ENCODE data around the gene SEMA4G. TPM values are rescaled to one million over a fixed set of nuclear protein-coding genes. Genes with fewer than 3 reads are reported as not detected.

The SEMA4G gene
- total and polyA plus RNA-seq, 2 of the 8 experiments (the other 6 are each of a cell fraction or from before 2014, with no cell fraction given): 7.1 to 18.2 TPM

DNA sequence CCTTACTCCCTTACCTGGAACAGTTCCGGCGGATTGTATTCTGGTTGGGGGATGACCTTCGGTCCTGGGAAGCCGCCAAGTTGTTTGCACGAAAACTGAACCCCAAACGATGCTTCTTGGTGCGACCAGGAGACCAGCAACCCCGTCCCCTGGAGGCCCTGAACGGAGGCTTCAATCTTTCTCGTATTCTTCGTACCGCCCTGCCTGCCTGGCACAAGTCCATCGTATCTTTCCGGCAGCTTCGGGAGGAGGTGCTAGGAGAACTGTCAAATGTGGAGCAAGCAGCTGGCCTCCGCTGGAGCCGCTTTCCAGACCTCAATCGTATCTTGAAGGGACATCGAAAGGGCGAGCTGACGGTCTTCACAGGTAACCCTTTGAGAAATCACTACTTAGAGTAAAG, 19.8 kb downstream of the SEMA4G start:
- Histone ChIP-seq H2AFZ (ENCODE audit: low read length) (no peak overlapping the region), H3K23me2 (ENCODE audit: low read depth, low read length) (peaks cover 9% of the 10 kb centered on the region; the same call in 1 of the 2 replicates), H3K27me3 (replicated peaks in 1 of 4; ENCODE audit: control insufficient read depth in 3 of 4, extremely low read depth in 1 of 4, insufficient read depth in 3 of 4, low read length in 3 of 4) (no peaks in the 10 kb centered on the region), H3K4ac (replicated peaks; ENCODE audit: insufficient read length, low read depth, low read length) (no peak overlapping the region), H2BK20ac (ENCODE audit: low read length) (no peak overlapping the region), H3K18ac (ENCODE audit: extremely low read depth, low read length) (no peak overlapping the region), H4K8ac (ENCODE audit: extremely low read depth, insufficient read depth, low read length) (peak overlapping the region; percentile 7; the same call in 1 of the 2 replicates), H4K91ac (replicated peaks; ENCODE audit: insufficient read length, low read length) (no peak overlapping the region), H3K79me2 (ENCODE audit: control insufficient read depth in 1 of 2, insufficient read depth in 2 of 2, low read length in 2 of 2) (peaks cover 17 to 51% of the 10 kb centered on the region in 2 experiments), H3K4me1 (replicated peaks in 1 of 4; ENCODE audit: control insufficient read depth in 3 of 4, insufficient read depth in 4 of 4, low read length in 3 of 4) (peaks cover 0 to 12% (median 5%) of the 10 kb centered on the region in 4 experiments; a peak in 5 of 7 replicates), H4K5ac (ENCODE audit: insufficient read length, low read depth, low read length) (no peak overlapping the region), H3K23ac (ENCODE audit: insufficient read length) (no peak overlapping the region), H3K14ac (ENCODE audit: insufficient read length) (no peak overlapping the region), H3K36me3 (ENCODE audit: control insufficient read depth in 2 of 4, insufficient read depth in 4 of 4, low read length in 3 of 4) (peaks cover 24 to 49% (median 38%) of the 10 kb centered on the region in 4 experiments), H2BK120ac (replicated peaks; ENCODE audit: low read depth, low read length) (no peak overlapping the region), H2AK5ac (ENCODE audit: low read depth, low read length) (no peak overlapping the region), H3K4me3 (ENCODE audit: extremely low read depth in 1 of 4, insufficient read depth in 2 of 4, low read depth in 3 of 4, low read length in 4 of 4) (peak overlapping the region in 1 of 4 experiments; percentile 77; a peak in 1 of 8 replicates), H3K9ac (replicated peaks in 1 of 4; ENCODE audit: extremely low read depth in 1 of 4, low read depth in 3 of 4, low read length in 3 of 4) (no peak overlapping the region), H2BK15ac (ENCODE audit: low read length) (no peak overlapping the region), H3K56ac (replicated peaks; ENCODE audit: insufficient read length, low read depth, low read length) (no peak overlapping the region), H4K20me1 (replicated peaks in 1 of 2; ENCODE audit: control insufficient read depth in 1 of 2, insufficient read depth in 2 of 2, low read length in 2 of 2) (peaks cover 7 to 19% of the 10 kb centered on the region in 2 experiments), H3K9me3 (ENCODE audit: insufficient read depth in 2 of 2, low read depth in 1 of 2, low read length in 1 of 2) (no peaks in the 10 kb centered on the region), H3K79me1 (ENCODE audit: low read depth, low read length) (peaks cover 15% of the 10 kb centered on the region), H2BK12ac (ENCODE audit: low read depth, low read length) (no peak overlapping the region), H3K27ac (ENCODE audit: low read depth, low read length) (no peak overlapping the region), H2BK5ac (ENCODE audit: low read depth, low read length) (0 out of 2 replicates have a peak overlapping the region, but pooled peaks have one; percentile 13), H3K4me2 (ENCODE audit: insufficient read depth in 1 of 2, low read depth in 2 of 2, low read length in 2 of 2) (peak overlapping the region in 1 of 2 experiments; percentile 85; a peak in 1 of 4 replicates)
- POLR2A ChIA-PET (ENCODE audit: partially characterized antibody): interaction anchor here (0.6 to 6.8 kb wide), 12 partner anchors 9 to 453 kb away, joined by 3 to 38 read pairs (median 4); partner anchors contain the start of genes HIF1AN, LZTS2 and SEMA4G
- CTCF ChIA-PET (ENCODE audit: partially characterized antibody): interaction anchor here (1.0 to 26.8 kb wide), 5 partner anchors 8 to 28 kb away, joined by 3 to 464 read pairs (median 22); no protein-coding TSS in a partner anchor
- WGBS, 2 experiments (ENCODE audit: extremely low coverage in 1 of 2, insufficient coverage in 1 of 2, insufficient read length in 1 of 2, insufficient replicate concordance in 2 of 2, low coverage in 1 of 2, low lambda C conversion rate in 2 of 2, missing lambda C conversion rate in 1 of 2): 95% methylated on average over 21 of the region's 21 CpGs; no CpG with 5 or more reads in 1 of the 2 experiments
- no peak for FAIRE-seq
- DNase-seq (ENCODE audit: low read depth in 1 of 2, low spot score in 2 of 2): no peak
- TF ChIP-seq CBX5 (IDR thresholded peaks at IDR 0.05; ENCODE audit: low read depth, low read length): no peak
- no peak for TF ChIP-seq SUZ12 (IDR thresholded peaks at IDR 0.05; ENCODE audit: low read length)
- TF ChIP-seq JUN (IDR thresholded peaks at IDR 0.05; ENCODE audit: low read depth, low read length): no peak
- TF ChIP-seq SP4 (IDR thresholded peaks at IDR 0.05; ENCODE audit: low read length): no peak
- no peak for TF ChIP-seq GTF2F1 (IDR thresholded peaks at IDR 0.05; ENCODE audit: borderline replicate concordance, low read depth, low read length)
- TF ChIP-seq, protein P1, sequence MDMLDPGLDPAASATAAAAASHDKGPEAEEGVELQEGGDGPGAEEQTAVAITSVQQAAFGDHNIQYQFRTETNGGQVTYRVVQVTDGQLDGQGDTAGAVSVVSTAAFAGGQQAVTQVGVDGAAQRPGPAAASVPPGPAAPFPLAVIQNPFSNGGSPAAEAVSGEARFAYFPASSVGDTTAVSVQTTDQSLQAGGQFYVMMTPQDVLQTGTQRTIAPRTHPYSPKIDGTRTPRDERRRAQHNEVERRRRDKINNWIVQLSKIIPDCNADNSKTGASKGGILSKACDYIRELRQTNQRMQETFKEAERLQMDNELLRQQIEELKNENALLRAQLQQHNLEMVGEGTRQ (IDR thresholded peaks at IDR 0.05; ENCODE audit: low read length): no peak
- no peak for TF ChIP-seq SIX5 (IDR thresholded peaks at IDR 0.05; ENCODE audit: low read depth, low read length)
- TF ChIP-seq BACH1 (IDR thresholded peaks at IDR 0.05; ENCODE audit: low read length): no peak
- TF ChIP-seq SP1 (IDR thresholded peaks at IDR 0.05; ENCODE audit: low read depth, low read length): no peak
- TF ChIP-seq RFX5 (IDR thresholded peaks at IDR 0.05; ENCODE audit: borderline replicate concordance, low read depth, low read length): no peak
- no peak for TF ChIP-seq SRF (IDR thresholded peaks at IDR 0.05; ENCODE audit: low read depth, low read length)
- no peak for TF ChIP-seq SP2 (IDR thresholded peaks at IDR 0.05; ENCODE audit: low read length)
- no peak for TF ChIP-seq POLR2A (IDR thresholded peaks at IDR 0.05; ENCODE audit: control extremely low read depth in 1 of 2, low read depth in 2 of 2, low read length in 2 of 2)
- TF ChIP-seq SAP30 (IDR thresholded peaks at IDR 0.05; ENCODE audit: insufficient read depth, insufficient replicate concordance, low read length): no peak

All from H1 (cell line).